HepG2 (cell line): Measurements from ENCODE around the gene ZC3H7B. TPM values are rescaled to one million over a fixed set of nuclear protein-coding genes. Genes with fewer than 3 reads are reported as not detected.

Source experiments
- DNMT1 ChIP-seq: sonication (generic); formaldehyde crosslinking; IDR thresholded peaks from 2 replicates; pipeline ENCODE4 v1.5.1; 2020; ENCODE audit warnings: mild to moderate bottlenecking, missing genetic modification reagents
- GATA4 ChIP-seq: sonication (generic); IDR thresholded peaks from 2 replicates; pipeline ENCODE4 v1.6.1; 2016; ENCODE audit warnings: antibody characterized with exemption, low read depth, borderline replicate concordance
- GLI4 ChIP-seq: sonication (generic); formaldehyde crosslinking; IDR thresholded peaks from 2 replicates; pipeline ENCODE4 v1.5.1; 2020; ENCODE audit warnings: missing genetic modification reagents, mild to moderate bottlenecking, moderate library complexity, borderline replicate concordance
- HMGXB3 ChIP-seq: sonication (generic); formaldehyde crosslinking; IDR thresholded peaks from 2 replicates; pipeline ENCODE4 v1.4.0; 2020; ENCODE audit warnings: missing genetic modification reagents, borderline replicate concordance
- HNF4G ChIP-seq, 2 experiments: sonication (generic) in 1 of 2; formaldehyde crosslinking in 1 of 2; IDR thresholded peaks; 2 replicates each; pipeline versions ENCODE4 v1.4.0 to v1.6.1; 2011 to 2020; ENCODE audit warnings: borderline replicate concordance in 2 of 2, low read depth in 2 of 2, mild to moderate bottlenecking in 2 of 2, low read length in 1 of 2, missing genetic modification reagents in 1 of 2, moderate library complexity in 1 of 2
- SALL1 ChIP-seq: sonication (generic); formaldehyde crosslinking; IDR thresholded peaks from 2 replicates; pipeline ENCODE4 v1.8.0; 2022; ENCODE audit warnings: mild to moderate bottlenecking, missing genetic modification reagents
- SAP130 ChIP-seq: IDR thresholded peaks from 2 replicates; pipeline ENCODE4 v1.6.1; 2016; ENCODE audit warnings: low read depth
- SETDB1 ChIP-seq: sonication (generic); formaldehyde crosslinking; IDR thresholded peaks from 2 replicates; pipeline ENCODE4 v1.5.1; 2020; ENCODE audit warnings: missing genetic modification reagents, mild to moderate bottlenecking, borderline replicate concordance
- TSC22D2 ChIP-seq: sonication (generic); formaldehyde crosslinking; IDR thresholded peaks from 2 replicates; pipeline ENCODE4 v1.5.1; 2020; ENCODE audit warnings: missing genetic modification reagents, mild to moderate bottlenecking, borderline replicate concordance
- XBP1 ChIP-seq: sonication (generic); formaldehyde crosslinking; IDR thresholded peaks from 2 replicates; pipeline ENCODE4 v1.5.0; 2020; ENCODE audit warnings: missing genetic modification reagents
- ZBTB10 ChIP-seq: sonication (generic); formaldehyde crosslinking; IDR thresholded peaks from 2 replicates; pipeline ENCODE4 v1.4.0; 2020; ENCODE audit warnings: missing genetic modification reagents, borderline replicate concordance
- ZFP90 ChIP-seq: sonication (generic); formaldehyde crosslinking; IDR thresholded peaks from 2 replicates; pipeline ENCODE4 v1.8.0; 2022; ENCODE audit warnings: missing genetic modification reagents, mild to moderate bottlenecking, inconsistent platforms, borderline replicate concordance
- ZFP91 ChIP-seq: sonication (generic); formaldehyde crosslinking; IDR thresholded peaks from 2 replicates; pipeline ENCODE4 v1.9.0; 2022; ENCODE audit warnings: missing genetic modification reagents, mild to moderate bottlenecking, borderline replicate concordance
- ZNF121 ChIP-seq: sonication (generic); formaldehyde crosslinking; IDR thresholded peaks from 2 replicates; pipeline ENCODE4 v1.5.0; 2020; ENCODE audit warnings: mild to moderate bottlenecking, missing genetic modification reagents
- ZNF225 ChIP-seq: sonication (generic); formaldehyde crosslinking; IDR thresholded peaks from 2 replicates; pipeline ENCODE4 v1.4.0; 2020; ENCODE audit warnings: mild to moderate bottlenecking, missing genetic modification reagents
- ZNF232 ChIP-seq: sonication (generic); formaldehyde crosslinking; IDR thresholded peaks from 2 replicates; pipeline ENCODE4 v1.4.0; 2020; ENCODE audit warnings: missing genetic modification reagents, borderline replicate concordance
- ZNF331 ChIP-seq: sonication (generic); formaldehyde crosslinking; IDR thresholded peaks from 2 replicates; pipeline ENCODE4 v1.4.0; 2020; ENCODE audit warnings: missing genetic modification reagents
- ZNF501 ChIP-seq: sonication (generic); formaldehyde crosslinking; IDR thresholded peaks from 2 replicates; pipeline ENCODE4 v1.5.1; 2020; ENCODE audit warnings: mild to moderate bottlenecking, moderate library complexity, missing genetic modification reagents
- ZNF512 ChIP-seq: sonication (generic); formaldehyde crosslinking; IDR thresholded peaks from 2 replicates; pipeline ENCODE4 v1.4.0; 2020; ENCODE audit warnings: mild to moderate bottlenecking, missing genetic modification reagents
- ZNF761 ChIP-seq: sonication (generic); formaldehyde crosslinking; conservative IDR thresholded peaks from 2 replicates; pipeline ENCODE4 v1.4.0; 2020; ENCODE audit warnings: mild to moderate bottlenecking, missing genetic modification reagents
- polyA plus RNA-seq, 8 experiments: library from polyadenylated mRNA; depleted of rRNA in 3 of 8; stranded (reverse) in 7 of 8; unstranded in 1 of 8; fragments of >200 nt; fragmentation: Illumina TruSeq in 4 of 8; extraction: Trizol in 4 of 8; gene quantifications; 2 replicates each; pipeline versions ENCODE4 v1.2.1 to v1.2.3, GENCODE V29; 2011 to 2016; ENCODE audit warnings: low read depth in 4 of 8, missing spikeins in 1 of 8, mixed read lengths in 1 of 8; ENCODE audit not compliant: insufficient read depth in 1 of 8
- total RNA-seq, 5 experiments: library from RNA; depleted of rRNA; stranded (reverse); fragments of >200 nt; fragmentation: Illumina TruSeq; extraction: Trizol; gene quantifications; 2 replicates each; pipeline ENCODE4 v1.2.3, GENCODE V29; 2016; ENCODE audit warnings: low read depth in 1 of 5

ZC3H7B gene
- total and polyA plus RNA-seq, 2 of the 13 experiments (the other 11 are each of a cell fraction or from before 2014, with no cell fraction given), result 26.4 to 37.2 TPM

- TF ChIP-seq ZBTB10 (CRISPR knock-in tag), result no peak
- TF ChIP-seq ZNF501 (CRISPR knock-in tag), result no peak; the same call in 1 of the 2 replicates
- no peak for TF ChIP-seq TSC22D2 (CRISPR knock-in tag)
- TF ChIP-seq ZNF512 (CRISPR knock-in tag), result no peak
- peak; percentile 40; the same call in 1 of the 2 replicates for TF ChIP-seq ZFP91
- no peak for TF ChIP-seq HMGXB3 (CRISPR knock-in tag)
- TF ChIP-seq ZFP90 (CRISPR knock-in tag), result no peak
- TF ChIP-seq ZNF232 (CRISPR knock-in tag), result no peak
- no peak for TF ChIP-seq GATA4
- TF ChIP-seq ZNF225 (CRISPR knock-in tag), result peak; percentile 42; the same call in 1 of the 2 replicates
- TF ChIP-seq ZNF331 (CRISPR knock-in tag), result 0 out of 2 replicates have a peak, but pooled peaks have one; percentile 12
- TF ChIP-seq SAP130, result no peak; the same call in 1 of the 2 replicates
- no peak for TF ChIP-seq DNMT1 (CRISPR knock-in tag)
- TF ChIP-seq XBP1 (CRISPR knock-in tag), result no peak
- TF ChIP-seq ZNF121, result no peak
- TF ChIP-seq HNF4G (IDR thresholded peaks at IDR 0.05; ENCODE audit: borderline replicate concordance, low read depth, low read length), result no peak
- TF ChIP-seq HNF4G (CRISPR knock-in tag; IDR thresholded peaks at IDR 0.05; ENCODE audit: borderline replicate concordance, low read depth), result no peak
- TF ChIP-seq SETDB1 (CRISPR knock-in tag), result no peak
- TF ChIP-seq ZNF761 (CRISPR knock-in tag), result peak; percentile 60; the same call in 1 of the 2 replicates
- TF ChIP-seq SALL1 (CRISPR knock-in tag), result peak; percentile 60
- no peak for TF ChIP-seq GLI4 (CRISPR knock-in tag)
Observed at GRCh38 chr22:41380993-41381328, 79.6 kb downstream of the ZC3H7B start (continued).
